K562 (cell line): ENCODE measurements around the gene PSAP. TPM values are rescaled to one million over a fixed set of nuclear protein-coding genes. Genes with fewer than 3 reads are reported as not detected.

Experiments used
- ATF4 ChIP-seq: fragments of 450-650 bp; formaldehyde crosslinking; IDR thresholded peaks from 2 replicates; pipeline ENCODE4 v1.4.0; 2022; ENCODE audit warnings: mild to moderate bottlenecking, moderate library complexity
- EHMT2 ChIP-seq: fragments of 450-650 bp; IDR thresholded peaks from 2 replicates; pipeline ENCODE4 v1.6.1; 2018; ENCODE audit warnings: antibody characterized with exemption
- ELK3 ChIP-seq: fragments of 450-650 bp; formaldehyde crosslinking; IDR thresholded peaks from 2 replicates; pipeline ENCODE4 v1.4.0; 2020; ENCODE audit warnings: mild to moderate bottlenecking
- ETV5 ChIP-seq: sonication (generic); formaldehyde crosslinking; IDR thresholded peaks from 2 replicates; pipeline ENCODE4 v1.4.0; 2020; ENCODE audit warnings: low read depth, mild to moderate bottlenecking, missing genetic modification reagents
- KDM2B ChIP-seq: fragments of 250-450 bp; sonication (Bioruptor Pico); IDR thresholded peaks from 2 replicates; pipeline ENCODE4 v1.8.0; 2021; ENCODE audit warnings: mild to moderate bottlenecking, moderate library complexity
- PBX2 ChIP-seq, 2 experiments: IDR thresholded peaks in 1 of 2; conservative IDR thresholded peaks in 1 of 2; 2 replicates each; pipeline ENCODE4 v1.6.1; 2016; ENCODE audit warnings: low read depth in 2 of 2, mild to moderate bottlenecking in 1 of 2, missing compliant biosample characterization in 1 of 2, missing genetic modification characterization in 1 of 2, moderate library complexity in 1 of 2
- PRMT5 ChIP-seq: sonication (generic); formaldehyde crosslinking; IDR thresholded peaks from 2 replicates; pipeline ENCODE4 v1.5.0; 2020; ENCODE audit warnings: missing genetic modification reagents
- RBBP5 ChIP-seq: fragments of 200-600 bp; sonication (generic); IDR thresholded peaks from 2 replicates; pipeline ENCODE4 v1.6.1; 2012; ENCODE audit warnings: borderline replicate concordance, mild to moderate bottlenecking, low read length, control low read depth, inconsistent platforms; ENCODE audit not compliant: insufficient read depth, poor library complexity, severe bottlenecking
- RERE ChIP-seq: sonication (generic); formaldehyde crosslinking; IDR thresholded peaks from 2 replicates; pipeline ENCODE4 v1.8.0; 2023; ENCODE audit warnings: missing genetic modification reagents, mild to moderate bottlenecking, borderline replicate concordance
- XRCC5 ChIP-seq: fragments of 200-400 bp; formaldehyde crosslinking; IDR thresholded peaks from 2 replicates; pipeline ENCODE4 v1.6.1; 2017; ENCODE audit warnings: low read depth, mild to moderate bottlenecking, low read length
- ZNF324 ChIP-seq: fragments of 250-450 bp; sonication (Bioruptor Pico); IDR thresholded peaks from 2 replicates; pipeline ENCODE4 v1.4.0; 2020; ENCODE audit warnings: mild to moderate bottlenecking
- ZNF395 ChIP-seq: fragments of 200-800 bp; sonication (Bioruptor generic); IDR thresholded peaks from 2 replicates; pipeline ENCODE4 v1.6.1; 2017; ENCODE audit warnings: missing genetic modification characterization, missing compliant biosample characterization
- ZNF431 ChIP-seq: sonication (generic); formaldehyde crosslinking; IDR thresholded peaks from 2 replicates; pipeline ENCODE4 v1.8.0; 2022; ENCODE audit warnings: mild to moderate bottlenecking, missing genetic modification reagents
- ZNF75A ChIP-seq: fragments of 450-650 bp; formaldehyde crosslinking; IDR thresholded peaks from 2 replicates; pipeline ENCODE4 v1.4.0; 2020; ENCODE audit warnings: mild to moderate bottlenecking
- polyA plus RNA-seq, 8 experiments: library from polyadenylated mRNA; depleted of rRNA in 4 of 8; stranded (reverse) in 5 of 8; unstranded in 3 of 8; fragments of >200 nt; fragmentation: Nextera tagmentation in 2 of 8; fragmentation: Illumina TruSeq in 1 of 8; extraction: Ambion mirVana in 2 of 8; extraction: Trizol in 1 of 8; gene quantifications; 2 replicates each; pipeline versions ENCODE4 v1.2.1 to v1.2.3, GENCODE V29; 2011 to 2014; ENCODE audit warnings: inconsistent platforms in 1 of 8, missing spikeins in 1 of 8
- total RNA-seq, 7 experiments: library from RNA; depleted of rRNA in 6 of 7; stranded (reverse); fragments of >200 nt in 6 of 7; fragmentation: Illumina TruSeq in 2 of 7; extraction: Trizol in 2 of 7; gene quantifications; 2 replicates each; pipeline versions ENCODE4 v1.2.1 to v1.2.3, GENCODE V29; 2011 to 2021; ENCODE audit warnings: low replicate concordance in 1 of 7

PSAP gene
- total and polyA plus RNA-seq, 9 of the 15 experiments (the other 6 are each of a cell fraction or from before 2014, with no cell fraction given), result 245 to 700 (median 429) TPM

GRCh38 chr10:71850743-71851464 is at the start of gene PSAP (continued):
- no peak for TF ChIP-seq ZNF395 (CRISPR knock-in tag)
- TF ChIP-seq ETV5 (CRISPR knock-in tag), result no peak; the same call in 1 of the 2 replicates
- TF ChIP-seq ZNF75A (CRISPR knock-in tag), result no peak
- peak; percentile 94; the same call in 1 of the 2 replicates for TF ChIP-seq KDM2B
- no peak for TF ChIP-seq ATF4
- TF ChIP-seq RBBP5, result peak; percentile 76
- TF ChIP-seq XRCC5, result peak; percentile 7; the same call in 1 of the 2 replicates
- no peak for TF ChIP-seq PRMT5 (CRISPR knock-in tag)
- TF ChIP-seq PBX2 (CRISPR knock-in tag; IDR thresholded peaks at IDR 0.05; ENCODE audit: low read depth), result no peak
- peak; percentile 45; the same call in 1 of the 2 replicates for TF ChIP-seq PBX2 (tag; conservative IDR thresholded peaks at IDR 0.05; ENCODE audit: low read depth)
- no peak for TF ChIP-seq EHMT2
- TF ChIP-seq RERE, result peak; percentile 93; the same call in 1 of the 2 replicates
- TF ChIP-seq ZNF324 (CRISPR knock-in tag), result no peak
- TF ChIP-seq ZNF431 (CRISPR knock-in tag), result 0 out of 2 replicates have a peak, but pooled peaks have one; percentile 31
- TF ChIP-seq ELK3, result no peak
